Stimulated activated memory B cell treated with anti-CD40 and anti-IgM and Interleukin-4, amounts not matched to agents 10 μg/mL and 1 μg/mL and 100 μg/mL, for 72 hours (primary cell): ENCODE data around the gene TUT7.
"Not testable (repeated sequence)": the region's sequence is repeated elsewhere in the genome, so short reads cannot be mapped to it uniquely, and the experiment has no call there.

ENCODE experiments used
- ATAC-seq: fragments of 150-1000 bp; cut with Tn5 transposase; 2 replicates; pipeline ENCODE4 v1.10.0; 2021
- H3K27ac Mint-ChIP-seq: one replicate; pipeline ENCODE4 v1.8.0; 2022; ENCODE audit warnings: mild to moderate bottlenecking, mixed read lengths
- H3K27me3 Mint-ChIP-seq: one replicate; pipeline ENCODE4 v1.8.0; 2022; ENCODE audit warnings: mixed read lengths
- H3K36me3 Mint-ChIP-seq: one replicate; pipeline ENCODE4 v1.8.0; 2022; ENCODE audit warnings: mixed read lengths
- H3K4me1 Mint-ChIP-seq: one replicate; pipeline ENCODE4 v1.8.0; 2022; ENCODE audit warnings: mixed read lengths
- H3K4me3 Mint-ChIP-seq: one replicate; pipeline ENCODE4 v1.8.0; 2022; ENCODE audit warnings: mild to moderate bottlenecking, moderate library complexity, mixed read lengths
- H3K9me3 Mint-ChIP-seq: one replicate; pipeline ENCODE4 v1.8.0; 2022; ENCODE audit warnings: mixed read lengths

Gene TUT7

GRCh38 chr9:86354011-86354817 lies at the start of gene TUT7:
Gene TUT7, minus strand, starts transcription at chr9:86354410. Its CDS starts 1,211 bp downstream, at chr9:86353199.
- ATAC-seq, result peak; percentile 97
- H3K9me3 Mint-ChIP-seq, result no peaks in the 10 kb centered on the region
- peak within 1 kb of the TSS; percentile 94 for H3K27ac Mint-ChIP-seq
- H3K27me3 Mint-ChIP-seq, result no peaks in the 10 kb centered on the region
- peak within 1 kb of the TSS; percentile 99 for H3K4me3 Mint-ChIP-seq
- peaks cover 8% of the 10 kb centered on the region for H3K36me3 Mint-ChIP-seq
- H3K4me1 Mint-ChIP-seq, result peaks cover 44% of the 10 kb centered on the region

- Mint-ChIP-seq H3K36me3 (no peaks in the 10 kb centered on the region), H3K4me3 (no peak overlapping the region), H3K27me3 (peaks cover 43% of the 10 kb centered on the region), H3K9me3 (no peaks in the 10 kb centered on the region), H3K4me1 (peaks cover 5% of the 10 kb centered on the region), H3K27ac (no peak overlapping the region)
- no peak for ATAC-seq
Measured at GRCh38 chr9:86402591-86402990, 48.4 kb upstream of the TUT7 start.

- no peaks in the 10 kb centered on the region for H3K36me3 Mint-ChIP-seq
- no peak overlapping the region for H3K27ac Mint-ChIP-seq
- no peak for ATAC-seq
- H3K9me3 Mint-ChIP-seq, result peaks cover 3% of the 10 kb centered on the region
- no peaks in the 10 kb centered on the region for H3K4me1 Mint-ChIP-seq
- H3K4me3 Mint-ChIP-seq, result no peak overlapping the region
- H3K27me3 Mint-ChIP-seq, result peaks cover 14% of the 10 kb centered on the region
Measured at GRCh38 chr9:86396412-86396811, 42.2 kb upstream of the TUT7 start.

GRCh38 chr9:86390184-86390583 lies 36.0 kb upstream of the TUT7 start:
- H3K27ac Mint-ChIP-seq, H3K36me3 Mint-ChIP-seq, H3K4me1 Mint-ChIP-seq, ATAC-seq, H3K9me3 Mint-ChIP-seq, H3K4me3 Mint-ChIP-seq: not testable (repeated sequence)
- H3K27me3 Mint-ChIP-seq, result peaks cover 37% of the 10 kb centered on the region

GRCh38 chr9:86389628-86390027 lies 35.4 kb upstream of the TUT7 start:
- ATAC-seq, result no peak
- Mint-ChIP-seq H3K27me3 (peaks cover 42% of the 10 kb centered on the region), H3K36me3 (no peaks in the 10 kb centered on the region), H3K27ac (no peak overlapping the region), H3K4me1 (no peaks in the 10 kb centered on the region), H3K9me3 (peaks cover 3% of the 10 kb centered on the region), H3K4me3 (no peak overlapping the region)

GRCh38 chr9:86387376-86387775 lies 33.2 kb upstream of the TUT7 start:
- peaks cover 3% of the 10 kb centered on the region for H3K9me3 Mint-ChIP-seq
- ATAC-seq, result no peak
- H3K4me1 Mint-ChIP-seq, result no peaks in the 10 kb centered on the region
- peaks cover 6% of the 10 kb centered on the region for H3K36me3 Mint-ChIP-seq
- no peak overlapping the region for H3K27ac Mint-ChIP-seq
- peaks cover 60% of the 10 kb centered on the region for H3K27me3 Mint-ChIP-seq
- H3K4me3 Mint-ChIP-seq, result no peak overlapping the region

- H3K4me1 Mint-ChIP-seq, H3K36me3 Mint-ChIP-seq, H3K9me3 Mint-ChIP-seq, H3K4me3 Mint-ChIP-seq, H3K27ac Mint-ChIP-seq, ATAC-seq: not testable (repeated sequence)
- peaks cover 55% of the 10 kb centered on the region for H3K27me3 Mint-ChIP-seq
Measured at GRCh38 chr9:86383000-86383399, 28.8 kb upstream of the TUT7 start.

GRCh38 chr9:86376016-86376415 lies 21.8 kb upstream of the TUT7 start:
- Mint-ChIP-seq H3K4me3 (no peak overlapping the region), H3K27me3 (peaks cover 41% of the 10 kb centered on the region), H3K9me3 (no peaks in the 10 kb centered on the region), H3K27ac (no peak overlapping the region), H3K36me3 (no peaks in the 10 kb centered on the region), H3K4me1 (no peaks in the 10 kb centered on the region)
- no peak for ATAC-seq

- H3K27ac Mint-ChIP-seq, result no peak overlapping the region
- no peaks in the 10 kb centered on the region for H3K4me1 Mint-ChIP-seq
- H3K27me3 Mint-ChIP-seq, result peaks cover 30% of the 10 kb centered on the region
- ATAC-seq, result no peak
- H3K4me3 Mint-ChIP-seq, result no peak overlapping the region
- H3K36me3 Mint-ChIP-seq, result peaks cover 6% of the 10 kb centered on the region
- peaks cover 24% of the 10 kb centered on the region for H3K9me3 Mint-ChIP-seq
Measured at GRCh38 chr9:86369810-86370209, 15.6 kb upstream of the TUT7 start.

GRCh38 chr9:86368871-86369521 lies 14.8 kb upstream of the TUT7 start:
- peaks cover 6% of the 10 kb centered on the region for H3K36me3 Mint-ChIP-seq
- no peak for ATAC-seq
- peaks cover 21% of the 10 kb centered on the region for H3K27me3 Mint-ChIP-seq
- no peaks in the 10 kb centered on the region for H3K4me1 Mint-ChIP-seq
- peaks cover 24% of the 10 kb centered on the region for H3K9me3 Mint-ChIP-seq
- no peak overlapping the region for H3K4me3 Mint-ChIP-seq
- no peak overlapping the region for H3K27ac Mint-ChIP-seq

GRCh38 chr9:86361176-86361575 lies 7.0 kb upstream of the TUT7 start:
- Mint-ChIP-seq H3K4me1 (peaks cover 9% of the 10 kb centered on the region), H3K27me3 (no peaks in the 10 kb centered on the region), H3K9me3 (peaks cover under 1% of the 10 kb centered on the region), H3K4me3 (no peak overlapping the region), H3K36me3 (no peaks in the 10 kb centered on the region), H3K27ac (no peak overlapping the region)
- no peak for ATAC-seq

GRCh38 chr9:86359151-86359879 lies 5.1 kb upstream of the TUT7 start:
- H3K36me3 Mint-ChIP-seq, result no peaks in the 10 kb centered on the region
- no peaks in the 10 kb centered on the region for H3K9me3 Mint-ChIP-seq
- ATAC-seq, result peak; percentile 49
- no peak overlapping the region for H3K4me3 Mint-ChIP-seq
- H3K27me3 Mint-ChIP-seq, result no peaks in the 10 kb centered on the region
- no peak overlapping the region for H3K27ac Mint-ChIP-seq
- peaks cover 20% of the 10 kb centered on the region for H3K4me1 Mint-ChIP-seq

GRCh38 chr9:86356871-86357866 lies 3.0 kb upstream of the TUT7 start:
- Mint-ChIP-seq H3K27me3 (no peaks in the 10 kb centered on the region), H3K4me3 (no peak overlapping the region), H3K27ac (no peak overlapping the region), H3K36me3 (no peaks in the 10 kb centered on the region), H3K4me1 (peaks cover 36% of the 10 kb centered on the region), H3K9me3 (no peaks in the 10 kb centered on the region)
- no peak for ATAC-seq

GRCh38 chr9:86355814-86356213 lies 1.6 kb upstream of the TUT7 start:
- peaks cover 46% of the 10 kb centered on the region for H3K4me1 Mint-ChIP-seq

More at GRCh38 chr9:86355814-86356213, 1.6 kb upstream of the TUT7 start:
- H3K27ac Mint-ChIP-seq, result no peak overlapping the region
- no peak overlapping the region for H3K4me3 Mint-ChIP-seq
- no peaks in the 10 kb centered on the region for H3K27me3 Mint-ChIP-seq
- H3K36me3 Mint-ChIP-seq, result peaks cover 8% of the 10 kb centered on the region
- no peak for ATAC-seq
- no peaks in the 10 kb centered on the region for H3K9me3 Mint-ChIP-seq
